Measurements from ENCODE around the gene DEPP1. TPM values are rescaled to one million over a fixed set of nuclear protein-coding genes. Genes with fewer than 3 reads are reported as not detected.
A peak's percentile ranks its signal among the peaks of the same experiment; 100 is the strongest.

Gene DEPP1
- total RNA-seq, 1 donor from 2014 or later = 16.6 TPM

GRCh38 chr10:44985175-44985681, 6.6 kb upstream of the DEPP1 start:
- peaks cover 38% of the 10 kb centered on the region for H3K4me1 Mint-ChIP-seq (ENCODE audit: low read depth)
- DNase-seq (ENCODE audit: low spot score, unreplicated experiment) = no peak
- no peaks in the 10 kb centered on the region for H3K27me3 Mint-ChIP-seq
- no peak for TF ChIP-seq CTCF (IDR thresholded peaks at IDR 0.05; ENCODE audit: unreplicated experiment)
- H3K36me3 Mint-ChIP-seq (ENCODE audit: insufficient read depth) = peaks cover 3% of the 10 kb centered on the region
- peak overlapping the region; percentile 39 for H3K27ac Mint-ChIP-seq
- no peak overlapping the region for H3K4me3 Mint-ChIP-seq (ENCODE audit: low read depth)
- H3K9me3 Mint-ChIP-seq (ENCODE audit: low read depth) = no peaks in the 10 kb centered on the region

GRCh38 chr10:44984671-44985101, 6.1 kb upstream of the DEPP1 start:
- Mint-ChIP-seq H3K9me3 (ENCODE audit: low read depth) (no peaks in the 10 kb centered on the region), H3K27me3 (no peaks in the 10 kb centered on the region), H3K27ac (no peak overlapping the region), H3K4me3 (ENCODE audit: low read depth) (no peak overlapping the region), H3K36me3 (ENCODE audit: insufficient read depth) (peaks cover 3% of the 10 kb centered on the region), H3K4me1 (ENCODE audit: low read depth) (peaks cover 39% of the 10 kb centered on the region)
- DNase-seq (ENCODE audit: low spot score, unreplicated experiment) = no peak
- TF ChIP-seq CTCF (IDR thresholded peaks at IDR 0.05; ENCODE audit: unreplicated experiment) = no peak

- Mint-ChIP-seq H3K4me1 (ENCODE audit: low read depth) (peaks cover 39% of the 10 kb centered on the region), H3K27me3 (no peaks in the 10 kb centered on the region), H3K27ac (no peak overlapping the region), H3K9me3 (ENCODE audit: low read depth) (no peaks in the 10 kb centered on the region), H3K36me3 (ENCODE audit: insufficient read depth) (peaks cover 3% of the 10 kb centered on the region), H3K4me3 (ENCODE audit: low read depth) (no peak overlapping the region)
- no peak for TF ChIP-seq CTCF (IDR thresholded peaks at IDR 0.05; ENCODE audit: unreplicated experiment)
- no peak for DNase-seq (ENCODE audit: low spot score, unreplicated experiment)
Observed at GRCh38 chr10:44983895-44984278, 5.3 kb upstream of the DEPP1 start.

GRCh38 chr10:44983066-44983894, 4.7 kb upstream of the DEPP1 start:
- no peaks in the 10 kb centered on the region for H3K9me3 Mint-ChIP-seq (ENCODE audit: low read depth)
- H3K27ac Mint-ChIP-seq = no peak overlapping the region
- peaks cover 3% of the 10 kb centered on the region for H3K36me3 Mint-ChIP-seq (ENCODE audit: insufficient read depth)
- H3K4me3 Mint-ChIP-seq (ENCODE audit: low read depth) = no peak overlapping the region
- no peak for TF ChIP-seq CTCF (IDR thresholded peaks at IDR 0.05; ENCODE audit: unreplicated experiment)
- no peak for DNase-seq (ENCODE audit: low spot score, unreplicated experiment)
- H3K4me1 Mint-ChIP-seq (ENCODE audit: low read depth) = peaks cover 41% of the 10 kb centered on the region
- H3K27me3 Mint-ChIP-seq = no peaks in the 10 kb centered on the region

- Mint-ChIP-seq H3K4me3 (ENCODE audit: low read depth) (no peak overlapping the region), H3K27me3 (no peaks in the 10 kb centered on the region), H3K4me1 (ENCODE audit: low read depth) (peaks cover 45% of the 10 kb centered on the region), H3K9me3 (ENCODE audit: low read depth) (no peaks in the 10 kb centered on the region), H3K27ac (no peak overlapping the region), H3K36me3 (ENCODE audit: insufficient read depth) (peaks cover 3% of the 10 kb centered on the region)
- no peak for TF ChIP-seq CTCF (IDR thresholded peaks at IDR 0.05; ENCODE audit: unreplicated experiment)
- no peak for DNase-seq (ENCODE audit: low spot score, unreplicated experiment)
Observed at GRCh38 chr10:44982496-44982895, 3.9 kb upstream of the DEPP1 start.

Data from progenitor cell of endocrine pancreas (in vitro differentiated cells).